GM18858 (cell line): Measurements from ENCODE around the gene RBM45.
"Not testable (repeated sequence)": the region's sequence is repeated elsewhere in the genome, so short reads cannot be mapped to it uniquely, and the experiment has no call there.

Experiments used
- ATAC-seq: cut with Tn5 transposase; IDR thresholded peaks from one replicate; pipeline ENCODE4 v1.9.1; 2021; ENCODE audit not compliant: unreplicated experiment

Gene RBM45

DNA sequence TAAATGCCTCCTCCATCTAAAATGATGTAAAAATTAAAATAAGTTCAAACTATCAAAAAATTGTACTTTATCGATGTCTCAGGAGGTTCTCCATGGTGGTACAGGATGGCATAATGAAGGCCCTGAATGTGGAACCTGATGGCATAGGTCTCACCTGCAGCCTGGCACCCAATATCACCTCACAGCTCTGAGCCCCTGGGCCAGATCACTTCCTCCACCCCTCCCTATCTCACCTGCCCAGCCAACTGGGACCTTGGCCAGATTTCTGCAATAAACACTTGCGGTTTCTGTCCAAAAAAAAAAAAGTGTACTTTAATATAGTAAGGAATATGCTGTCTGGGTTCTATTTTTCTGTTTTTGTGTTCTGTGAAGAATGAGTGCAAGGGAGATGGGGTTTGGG lies 6.7 kb upstream of the RBM45 start:
- no peak for ATAC-seq

DNA sequence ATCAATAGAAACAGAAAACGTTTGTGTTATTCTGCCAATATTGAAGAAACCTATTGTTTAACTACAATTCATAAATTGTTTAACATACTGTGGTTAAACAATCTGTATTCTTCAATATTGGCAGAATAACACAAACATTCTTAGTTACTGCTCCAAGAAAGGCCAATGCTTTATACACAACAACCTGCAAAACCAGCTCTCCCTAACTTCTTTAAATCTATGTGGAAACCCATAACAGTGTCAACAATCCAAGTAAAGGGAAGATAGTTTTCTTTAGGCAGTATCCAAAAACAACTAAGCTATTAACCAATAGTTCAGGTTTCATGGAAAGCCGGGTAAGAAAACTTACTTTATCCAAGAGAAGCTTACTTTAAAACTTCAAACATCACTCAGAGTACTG lies 6.2 kb upstream of the RBM45 start:
- ATAC-seq = no peak

DNA sequence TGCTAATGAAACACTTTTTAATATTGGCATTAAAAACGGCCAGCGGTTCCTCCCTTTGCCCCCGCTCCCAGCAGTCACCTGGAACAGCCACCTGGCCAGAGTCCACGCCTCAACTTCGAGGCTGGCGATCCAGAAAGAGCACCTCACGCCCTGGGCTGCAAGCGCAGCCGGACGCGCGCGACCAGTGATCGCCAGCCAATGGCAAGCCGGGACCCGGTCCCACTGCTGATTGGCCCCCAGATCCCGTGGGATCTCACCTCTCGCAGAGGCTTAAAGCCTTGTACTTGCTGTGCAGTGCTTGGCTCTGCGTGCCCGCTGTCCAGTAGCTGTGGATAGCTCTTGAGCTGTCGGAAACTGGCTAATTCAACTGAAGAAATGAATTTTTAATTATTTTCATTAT lies 4.1 kb upstream of the RBM45 start:
- ATAC-seq = no peak

DNA sequence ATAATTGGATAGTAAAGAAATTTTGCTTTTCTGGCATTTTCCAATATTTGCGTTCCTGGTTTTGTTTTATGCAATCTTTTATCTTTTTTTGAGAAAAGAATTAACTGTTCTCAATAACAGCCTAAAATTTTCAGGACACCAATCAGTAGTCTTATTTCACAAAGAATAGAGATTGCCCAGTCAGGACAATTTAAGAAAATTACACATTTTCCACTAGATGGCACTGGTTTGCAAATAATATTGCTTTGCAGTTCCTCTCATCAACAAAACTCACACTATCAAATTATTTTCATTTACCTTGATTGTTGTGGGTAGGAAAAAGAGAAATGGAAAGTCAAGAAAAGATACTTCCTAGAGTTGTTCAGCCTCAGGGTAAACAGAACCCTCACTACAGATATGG lies 2.4 kb upstream of the RBM45 start:
- ATAC-seq = no peak

DNA sequence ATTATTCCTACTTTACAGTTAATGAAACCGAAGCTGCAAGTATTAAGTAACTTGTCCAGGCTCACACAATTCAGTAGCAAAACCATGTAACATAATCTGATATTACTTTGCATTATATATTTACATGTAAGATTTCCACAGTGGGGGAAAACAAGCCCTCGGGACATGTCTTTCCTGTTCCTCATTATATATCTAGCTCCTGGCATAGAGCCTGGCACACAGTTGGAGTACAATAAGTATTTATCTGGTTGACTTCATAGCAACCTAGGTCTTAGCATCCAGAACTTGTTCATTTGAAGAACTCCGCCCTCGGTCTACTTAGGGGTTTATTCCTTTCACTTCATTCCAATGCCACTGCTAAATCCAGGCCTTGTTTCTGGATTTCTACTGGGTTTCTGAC lies 1.6 kb upstream of the RBM45 start:
- ATAC-seq = no peak

DNA sequence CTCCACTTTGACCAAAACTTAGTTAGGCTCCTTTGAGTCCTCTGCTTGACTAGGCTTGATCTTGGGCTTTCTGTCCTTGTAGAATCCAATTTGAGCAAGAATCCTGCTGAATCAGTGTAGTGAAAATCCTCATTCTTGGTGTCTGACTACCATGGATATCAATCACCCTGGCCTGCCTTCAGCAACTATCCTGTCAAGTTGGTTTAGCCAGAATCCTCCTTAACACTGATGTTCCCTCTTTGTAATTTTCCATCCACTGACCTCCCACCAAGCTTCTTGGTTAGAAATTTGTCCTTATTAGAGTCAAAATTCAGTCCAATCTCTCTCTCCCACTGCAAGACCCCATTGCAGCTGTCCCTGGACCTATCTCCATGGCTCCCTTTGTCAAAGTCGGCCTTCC lies 494 bp upstream of the RBM45 start:
- ATAC-seq = no peak

DNA sequence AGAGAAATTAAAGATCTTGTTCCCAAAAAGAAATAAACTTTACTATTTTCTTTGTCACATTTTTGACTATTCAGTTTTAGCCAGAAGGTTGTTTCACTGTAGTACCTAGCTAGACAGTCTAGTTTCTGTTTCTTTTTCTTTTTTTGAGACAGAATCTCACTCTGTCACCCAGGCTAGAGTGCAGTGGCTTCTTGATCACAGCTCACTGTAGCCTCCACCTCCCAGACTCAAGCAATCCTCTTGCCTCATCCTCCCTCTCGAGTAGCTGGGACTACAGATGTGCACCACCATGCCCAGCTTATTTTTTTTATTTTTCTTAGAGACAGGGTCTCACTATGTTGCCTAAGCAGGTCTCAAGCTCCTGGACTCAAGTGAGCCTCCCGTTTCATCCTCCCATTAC lies 2.2 kb downstream of the RBM45 start:
- ATAC-seq = peak; percentile 39

DNA sequence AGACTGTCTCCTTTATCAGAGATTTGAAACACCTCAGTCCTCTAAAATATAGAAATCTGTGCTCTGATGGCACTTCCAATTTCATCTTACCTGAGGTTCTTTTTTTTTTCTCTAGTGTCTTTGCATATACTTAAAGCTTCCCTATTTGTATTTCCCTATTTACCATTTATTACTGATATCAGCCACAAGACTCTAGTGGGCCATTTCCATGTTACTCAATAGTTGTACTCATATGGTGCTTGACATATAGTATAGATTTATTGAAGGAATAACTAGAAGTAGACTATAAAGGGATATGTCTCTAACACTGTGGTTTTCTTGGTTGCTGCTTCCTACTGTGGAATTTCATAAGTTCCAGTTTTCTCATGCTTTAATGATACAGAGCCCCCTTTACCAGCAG lies 3.0 kb downstream of the RBM45 start:
- no peak for ATAC-seq

DNA sequence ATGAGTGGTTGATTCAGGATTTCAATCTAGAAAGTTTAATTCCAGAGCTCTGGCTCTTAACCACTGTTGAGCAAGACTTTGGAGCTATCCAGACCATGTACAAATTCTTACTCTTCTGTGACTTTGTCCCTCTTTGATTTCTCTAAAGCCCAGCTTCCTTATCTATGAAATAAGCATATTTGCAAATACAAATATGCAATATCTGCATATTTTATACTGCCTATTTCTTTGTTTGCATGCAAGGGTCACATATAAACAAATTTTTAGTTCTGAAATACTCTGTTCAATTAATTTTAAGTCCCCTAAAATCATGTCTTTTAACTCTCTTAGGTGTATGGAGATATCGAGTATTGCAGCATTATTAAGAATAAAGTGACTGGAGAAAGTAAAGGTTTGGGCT lies 5.5 kb downstream of the RBM45 start:
- no peak for ATAC-seq

DNA sequence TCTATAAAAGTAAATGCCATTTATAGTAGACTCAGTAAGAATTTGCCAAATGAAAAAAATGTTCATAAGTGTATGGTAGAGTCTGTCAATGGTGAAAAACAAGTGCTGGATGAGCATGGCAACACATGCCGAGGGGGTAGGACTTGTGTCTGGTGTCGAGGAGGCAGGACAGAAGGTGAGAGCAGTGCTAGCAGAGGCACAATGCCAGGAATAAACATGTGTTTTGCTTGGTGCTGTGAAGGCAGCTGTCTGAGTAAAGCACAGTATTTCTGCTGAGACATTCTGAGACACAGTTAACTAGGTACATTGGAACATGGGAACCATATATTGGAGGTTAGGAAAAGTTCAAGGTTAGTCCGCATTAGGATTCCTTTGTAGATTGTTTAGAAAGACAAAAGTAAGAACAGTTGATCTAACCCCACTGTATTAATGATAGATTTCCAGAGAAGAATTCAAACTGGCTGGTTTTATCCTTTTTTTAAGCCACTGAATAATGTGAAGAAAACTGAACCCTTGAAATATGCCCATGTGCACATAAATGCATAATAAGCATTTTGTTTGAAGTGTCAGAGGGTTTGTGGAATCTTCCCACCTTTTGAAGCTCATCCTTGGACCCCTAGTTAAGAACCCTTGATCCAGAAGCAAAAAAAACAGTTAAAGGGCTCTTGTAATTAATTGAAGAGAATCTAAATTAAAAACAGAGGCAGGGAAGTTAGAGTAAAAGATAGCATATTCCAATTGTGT lies 7.1 kb downstream of the RBM45 start:
- ATAC-seq = no peak

DNA sequence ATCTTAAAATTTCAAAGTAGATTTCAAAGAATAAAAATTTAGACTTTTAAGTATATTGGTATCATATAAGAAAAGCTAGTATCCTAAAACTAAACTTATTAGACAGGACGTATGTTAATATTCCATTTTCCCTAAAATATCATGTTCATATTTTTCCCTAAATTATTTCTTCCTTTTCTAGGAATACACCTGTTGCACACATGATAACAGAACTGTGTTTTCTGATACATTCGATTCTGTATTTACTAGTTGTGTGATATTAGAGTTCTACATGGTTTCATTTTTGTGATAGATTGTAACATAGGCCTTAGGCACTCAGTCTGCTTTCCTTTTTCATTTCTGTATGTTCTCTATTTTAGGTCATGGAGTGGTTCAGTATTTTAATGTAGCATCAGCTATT lies 10.9 kb downstream of the RBM45 start:
- no peak for ATAC-seq

DNA sequence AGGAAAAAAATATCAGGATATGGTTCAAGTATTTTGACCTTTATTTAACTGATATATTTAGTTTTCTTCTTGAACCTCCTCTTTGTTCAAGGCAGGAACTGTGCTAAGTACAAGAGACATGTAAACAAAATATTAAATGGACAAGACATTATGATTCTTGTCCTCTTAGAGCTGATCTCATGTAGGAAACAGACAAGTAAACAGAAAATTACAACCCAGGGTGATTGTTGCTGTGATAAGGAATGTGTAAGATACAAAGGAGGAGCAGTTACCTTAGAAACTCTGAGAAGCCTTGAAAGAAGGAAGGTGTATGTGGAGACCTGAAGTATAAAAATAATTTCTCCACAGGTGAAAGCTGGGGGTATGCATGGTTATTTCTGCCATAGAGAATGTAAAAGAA lies 12.9 kb downstream of the RBM45 start:
- no peak for ATAC-seq

DNA sequence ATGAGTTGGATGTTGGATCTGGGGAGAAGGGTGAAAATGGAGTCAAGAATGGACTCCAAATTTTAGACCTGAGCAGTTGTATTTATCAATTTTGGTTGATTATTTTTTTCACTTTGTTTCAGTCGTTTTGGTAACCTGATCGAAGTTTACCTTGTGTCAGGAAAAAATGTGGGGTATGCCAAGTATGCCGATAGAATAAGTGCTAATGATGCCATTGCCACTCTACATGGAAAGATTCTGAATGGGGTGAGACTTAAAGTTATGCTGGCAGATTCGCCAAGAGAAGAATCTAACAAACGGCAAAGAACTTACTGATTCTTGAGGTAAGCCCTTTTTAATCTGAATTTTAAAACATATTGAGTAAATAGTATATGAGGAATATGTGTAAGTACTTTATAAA lies 13.6 kb downstream of the RBM45 start:
- ATAC-seq = no peak

DNA sequence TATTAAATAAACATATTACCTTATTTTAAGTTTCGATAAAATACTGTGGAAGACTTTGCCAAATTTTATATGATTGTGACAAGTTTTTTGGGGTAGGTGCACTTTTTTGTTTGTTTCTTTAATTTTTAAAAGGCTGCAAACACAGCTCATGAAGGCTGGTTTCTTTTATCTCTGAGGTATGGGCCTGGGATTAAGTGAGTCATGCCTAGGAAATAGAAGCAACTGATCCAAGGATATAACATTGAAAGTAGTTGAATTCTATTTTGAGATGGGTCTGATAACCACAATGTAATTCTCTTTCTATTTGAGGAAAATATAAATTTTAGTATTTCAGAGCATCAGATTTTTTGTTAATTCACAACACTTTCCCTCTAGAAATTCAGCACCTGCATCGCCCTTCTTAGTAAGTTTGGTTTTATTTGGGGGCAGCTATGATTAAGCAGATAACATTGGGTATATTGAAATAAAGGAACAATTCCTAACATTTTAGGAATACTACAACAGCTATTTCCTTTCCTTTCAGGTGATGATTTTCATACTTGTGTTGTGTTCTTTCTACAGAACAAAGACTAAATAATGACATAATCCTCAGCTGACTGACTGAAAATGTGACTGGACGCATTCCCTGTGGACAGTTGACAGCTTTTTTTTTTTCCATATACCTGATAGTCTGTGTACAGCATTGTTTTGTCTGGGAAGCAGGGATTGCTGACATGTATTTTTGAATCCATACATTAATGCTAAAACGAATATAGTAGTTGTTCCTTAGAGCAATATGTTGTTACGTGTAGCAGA lies 16.8 kb downstream of the RBM45 start:
- no peak for ATAC-seq

DNA sequence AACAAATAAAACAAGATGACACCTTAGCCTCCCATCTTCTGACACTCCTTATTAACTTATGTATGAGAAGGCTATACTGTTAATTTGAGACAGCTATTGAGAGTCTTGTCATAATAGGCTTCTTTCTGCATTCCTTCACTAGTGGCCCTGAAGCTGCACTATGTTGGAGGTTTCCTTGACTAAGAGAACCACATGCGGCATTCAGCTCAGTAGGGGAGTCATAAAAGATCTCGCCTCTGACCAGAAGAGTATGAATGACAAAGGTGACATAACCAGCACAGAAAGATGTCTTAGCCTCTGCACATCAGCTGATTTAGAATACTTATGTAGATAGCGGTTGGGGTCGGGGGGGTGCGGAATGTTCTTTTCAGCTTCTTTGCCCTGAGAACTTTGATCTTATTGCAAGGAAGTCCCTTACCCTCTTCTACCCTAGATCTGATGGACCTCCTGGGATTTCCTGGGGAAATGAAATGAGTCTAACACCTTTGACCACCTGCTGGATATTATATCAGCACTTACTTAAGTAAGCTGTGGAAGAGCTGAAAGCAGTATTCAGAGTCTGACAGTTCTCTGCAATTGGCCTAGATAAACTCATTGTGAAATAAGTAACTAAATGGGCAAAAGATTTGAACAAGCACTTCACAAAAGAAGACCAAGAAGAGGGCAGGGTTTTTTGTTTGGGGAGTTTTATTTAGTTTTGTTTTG lies 24.2 kb downstream of the RBM45 start:
- ATAC-seq = no peak

DNA sequence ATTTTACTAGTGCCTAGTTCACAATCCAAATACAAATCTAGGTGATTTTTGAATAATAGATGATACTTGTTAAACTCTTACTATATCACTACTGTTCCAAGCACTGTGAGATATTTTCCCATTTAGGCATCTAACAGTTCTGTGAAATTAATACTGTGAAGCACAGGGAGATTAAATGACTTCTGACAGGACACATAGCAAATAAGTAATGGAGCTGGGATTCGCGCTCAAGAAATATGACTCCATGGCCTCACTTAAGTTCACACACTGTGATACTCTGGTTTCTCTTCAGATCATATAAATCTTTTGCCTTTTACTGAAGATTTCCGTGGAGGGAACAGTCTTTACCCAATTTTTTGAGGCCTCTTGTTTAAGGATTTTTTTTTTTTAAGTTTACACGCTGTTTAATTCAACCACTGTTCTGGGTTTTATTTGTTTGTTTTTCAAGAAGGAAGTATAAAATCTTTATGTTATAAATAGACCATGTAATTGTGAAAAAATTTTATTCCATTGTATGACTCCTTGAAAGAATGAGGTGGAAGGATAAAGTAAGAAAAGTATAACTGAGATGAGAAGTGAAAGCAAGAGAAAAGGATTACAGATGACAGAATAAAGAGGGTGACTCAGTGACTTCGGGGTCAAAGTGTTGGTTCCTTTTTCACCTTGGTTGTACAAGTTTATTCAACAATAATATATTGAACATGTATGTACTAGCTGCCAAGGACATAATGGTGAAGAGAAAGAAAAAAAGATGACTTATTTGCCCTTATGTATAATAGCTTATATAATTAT lies 30.2 kb downstream of the RBM45 start:
- ATAC-seq = no peak

DNA sequence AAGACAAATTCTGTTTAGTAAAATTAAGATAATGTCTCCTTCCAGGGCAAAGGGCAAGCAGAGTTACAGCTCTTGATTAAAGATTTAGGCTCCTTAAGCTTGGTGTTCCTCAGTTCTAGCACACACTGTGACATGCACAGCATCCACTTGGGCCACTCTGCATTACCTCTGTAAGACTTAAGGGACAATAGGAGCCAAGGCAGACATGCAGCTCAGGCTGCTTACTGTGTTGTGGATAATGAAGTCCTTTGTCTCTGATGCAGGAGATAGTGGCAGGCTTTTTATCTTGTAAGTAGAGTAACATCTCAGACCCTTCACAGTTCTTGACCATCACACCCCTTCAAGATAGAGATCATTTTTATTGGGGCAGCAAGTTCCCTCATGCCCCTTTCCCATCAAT lies 31.2 kb downstream of the RBM45 start:
- ATAC-seq = no peak

DNA sequence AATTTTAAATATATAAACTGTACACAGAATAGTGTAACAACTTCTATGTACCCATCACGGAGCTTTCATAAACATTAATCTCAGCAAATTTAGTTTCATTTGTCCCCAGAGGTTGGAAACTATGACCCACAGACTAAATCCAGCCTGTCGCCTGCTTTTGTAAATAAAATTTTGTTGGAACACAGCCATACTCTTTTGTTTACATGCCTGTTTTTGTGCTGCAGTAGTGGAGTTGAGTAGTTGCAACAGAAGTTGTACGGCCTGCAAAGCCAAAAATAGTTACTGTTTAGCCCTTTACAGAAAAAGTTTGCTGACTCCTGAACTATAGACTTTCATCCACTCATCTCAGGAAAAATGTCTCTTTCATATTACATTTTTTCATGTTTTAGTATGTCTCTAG lies 39.8 kb downstream of the RBM45 start:
- no peak for ATAC-seq

DNA sequence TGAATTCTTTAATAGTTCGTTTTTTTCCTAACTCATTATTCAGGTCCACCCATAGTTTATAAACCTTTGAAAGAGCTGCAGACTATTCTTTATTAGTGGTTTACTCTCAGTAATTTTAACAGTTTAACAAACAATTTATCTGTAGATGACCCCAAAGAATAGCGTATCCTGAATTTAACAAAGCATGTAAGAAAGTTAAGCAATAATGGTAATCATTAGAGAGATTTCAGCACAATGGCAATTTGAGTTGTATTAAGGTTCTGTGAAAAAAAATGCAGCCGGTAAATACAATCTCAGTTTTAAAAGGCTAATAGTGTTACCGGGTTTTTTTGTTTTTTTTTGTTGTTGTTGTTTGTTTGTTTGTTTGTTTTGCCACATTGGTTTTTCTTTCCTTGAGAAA lies 40.3 kb downstream of the RBM45 start:
- no peak for ATAC-seq

DNA sequence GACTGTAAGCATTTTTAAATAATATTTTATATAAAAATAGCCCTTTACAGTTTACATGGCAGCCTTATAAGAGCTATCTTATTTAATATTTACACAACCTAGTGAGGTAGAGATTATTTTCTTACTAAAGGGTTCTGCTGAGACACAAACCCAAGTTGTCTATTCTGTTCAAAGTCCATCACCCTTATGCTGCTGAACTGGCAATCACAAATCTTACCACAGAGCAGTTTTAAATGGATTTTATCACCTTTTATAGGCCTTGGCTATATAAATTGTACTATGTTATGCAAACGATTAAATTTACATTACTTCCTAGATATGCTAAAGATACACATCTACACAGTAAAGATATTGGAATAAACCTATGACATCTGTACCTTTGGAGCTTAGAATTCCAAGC lies 40.7 kb downstream of the RBM45 start:
- ATAC-seq = no peak

DNA sequence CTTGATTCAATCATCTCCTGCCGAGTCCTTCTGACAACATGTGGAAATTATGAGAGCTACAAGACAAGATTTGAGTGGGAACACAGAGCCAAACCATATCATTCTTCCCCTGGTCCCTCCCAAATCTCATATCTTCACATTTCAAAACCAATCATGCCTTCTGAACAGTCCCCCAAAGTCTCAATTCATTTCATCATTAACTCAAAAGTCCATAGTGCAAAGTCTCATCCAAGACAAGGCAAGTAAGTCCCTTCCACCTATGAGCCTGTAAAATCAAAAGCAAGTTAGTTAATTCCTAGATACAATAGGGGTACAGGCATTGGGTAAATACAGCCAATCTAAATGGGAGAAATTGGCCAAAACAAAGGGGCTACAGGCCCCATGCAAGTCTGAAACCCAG lies 41.6 kb downstream of the RBM45 start:
- not testable (repeated sequence) for ATAC-seq
